Measurements from ENCODE around the gene BAIAP2L1. TPM values are rescaled to one million over a fixed set of nuclear protein-coding genes. Genes with fewer than 3 reads are reported as not detected.

Gene BAIAP2L1
- total RNA-seq, 1 experiment from 2014 or later: 120 TPM

- POLR2A ChIA-PET: no interaction called here
- no peak for TF ChIP-seq CTCF (IDR thresholded peaks at IDR 0.05)
- no peak for TF ChIP-seq SIN3A (IDR thresholded peaks at IDR 0.05; ENCODE audit: borderline replicate concordance, insufficient read depth, low read depth, low read length)
- no peak for TF ChIP-seq TCF7L2 (IDR thresholded peaks at IDR 0.05; ENCODE audit: low read depth, low read length)
- TF ChIP-seq POLR2AphosphoS5 (IDR thresholded peaks at IDR 0.05; ENCODE audit: low read depth, low read length): no peak
- TF ChIP-seq REST (IDR thresholded peaks at IDR 0.05; ENCODE audit: insufficient read depth in 1 of 2, low read depth in 2 of 2, low read length in 1 of 2): no peak
Observed at GRCh38 chr7:98309566-98309965, 91.3 kb downstream of the BAIAP2L1 start.

GRCh38 chr7:98307971-98308466 lies 92.9 kb downstream of the BAIAP2L1 start:
- H3K27me3 ChIP-seq (ENCODE audit: control insufficient read depth, insufficient read depth, low read length): no peaks in the 10 kb centered on the region
- no peak for TF ChIP-seq TCF7L2 (IDR thresholded peaks at IDR 0.05; ENCODE audit: low read depth, low read length)
- no peak for TF ChIP-seq SIN3A (IDR thresholded peaks at IDR 0.05; ENCODE audit: borderline replicate concordance, insufficient read depth, low read depth, low read length)
- TF ChIP-seq POLR2AphosphoS5 (IDR thresholded peaks at IDR 0.05; ENCODE audit: low read depth, low read length): no peak
- TF ChIP-seq REST (IDR thresholded peaks at IDR 0.05; ENCODE audit: insufficient read depth in 1 of 2, low read depth in 2 of 2, low read length in 1 of 2): no peak
- no peak for TF ChIP-seq CTCF (IDR thresholded peaks at IDR 0.05)
- DNase-seq (ENCODE audit: low read depth, low spot score): no peak
- H3K4me3 ChIP-seq (ENCODE audit: low read depth in 2 of 2, low read length in 2 of 2): no peak overlapping the region
- in situ Hi-C loops (cut with HindIII; ENCODE audit: low pct_unique_long_range_greater_than_20kb, low sequenced_read_pairs): no loop called here
- no peaks in the 10 kb centered on the region for H3K9me3 ChIP-seq (ENCODE audit: control insufficient read depth, insufficient read depth, low read depth, low read length)
- intact Hi-C loops (cut with micrococcal nuclease; ENCODE audit: unreplicated experiment): no loop called here
- no peak for ATAC-seq
- no TSS peak for BruUV-seq (replicated peaks)
- CTCF ChIA-PET: no interaction called here
- no peak overlapping the region for H3K27ac ChIP-seq (ENCODE audit: low read length)
- H3K4me1 ChIP-seq (ENCODE audit: control insufficient read depth, insufficient read depth, low read length): no peaks in the 10 kb centered on the region
- H3K36me3 ChIP-seq (ENCODE audit: control insufficient read depth, insufficient read depth, low read length): peaks cover 16% of the 10 kb centered on the region
- POLR2A ChIA-PET: no interaction called here

More at GRCh38 chr7:98309566-98309965, 91.3 kb downstream of the BAIAP2L1 start:
- H3K4me1 ChIP-seq (ENCODE audit: control insufficient read depth, insufficient read depth, low read length): no peaks in the 10 kb centered on the region
- intact Hi-C loops (cut with micrococcal nuclease; ENCODE audit: unreplicated experiment): no loop called here
- DNase-seq (ENCODE audit: low read depth, low spot score): no peak
- H3K27ac ChIP-seq (ENCODE audit: low read length): no peak overlapping the region
- no peaks in the 10 kb centered on the region for H3K9me3 ChIP-seq (ENCODE audit: control insufficient read depth, insufficient read depth, low read depth, low read length)
- peaks cover 12% of the 10 kb centered on the region; the same call in 1 of the 2 replicates for H3K36me3 ChIP-seq (ENCODE audit: control insufficient read depth, insufficient read depth, low read length)
- no peak overlapping the region for H3K4me3 ChIP-seq (ENCODE audit: low read depth in 2 of 2, low read length in 2 of 2)
- in situ Hi-C loops (cut with HindIII; ENCODE audit: low pct_unique_long_range_greater_than_20kb, low sequenced_read_pairs): no loop called here
- no peak for ATAC-seq
- no peaks in the 10 kb centered on the region for H3K27me3 ChIP-seq (ENCODE audit: control insufficient read depth, insufficient read depth, low read length)
- CTCF ChIA-PET: no interaction called here
- BruUV-seq (replicated peaks): no TSS peak

Data from Panc1 (cell line).